NCI-H510A treated with DMSO at 0.1 percent for 48 hours (cell line): ENCODE data around the gene SEMA3E.

Experiments used
- DNase-seq: peaks from one replicate; lab custom pipeline; 2025; lab: John Stamatoyannopoulos, UW

Gene SEMA3E

DNA sequence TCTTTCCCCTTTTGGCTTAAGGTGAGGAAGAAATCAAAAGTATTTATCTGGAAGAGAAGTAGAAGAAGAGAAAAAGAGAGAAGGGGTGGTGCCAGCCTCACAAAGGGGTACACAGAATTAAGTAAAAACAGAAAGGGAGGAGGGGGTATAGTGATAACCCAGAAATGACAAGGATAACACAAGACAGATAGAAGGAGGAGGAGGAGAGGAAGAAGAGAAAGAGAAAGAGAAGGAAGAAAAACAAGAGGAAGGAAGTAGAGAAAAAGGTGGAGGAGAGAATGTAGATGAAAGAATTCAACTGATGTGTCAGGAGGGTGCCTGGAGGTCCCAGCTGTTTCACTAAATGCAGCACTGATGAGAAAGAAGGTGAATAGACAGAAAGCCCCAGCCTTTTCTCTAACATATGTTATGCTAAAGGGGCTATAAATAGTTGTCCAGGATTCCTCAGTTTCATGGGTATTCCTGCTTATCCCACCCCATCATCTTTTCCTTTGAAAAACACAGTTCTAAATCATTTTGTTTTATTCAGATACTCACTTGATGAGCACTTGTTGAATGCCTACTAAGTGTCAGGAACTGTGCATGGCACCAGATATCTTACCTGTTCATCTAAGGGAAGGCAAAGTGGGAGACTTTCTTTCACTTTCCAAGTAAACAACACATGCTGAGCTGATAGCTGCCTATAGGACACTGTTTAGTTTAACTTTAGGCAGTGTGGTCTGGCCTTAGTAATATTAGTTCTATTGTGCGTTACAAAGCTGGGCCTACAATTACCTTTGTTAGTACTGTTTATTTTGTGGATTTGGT is 8.0 kb downstream of the SEMA3E start:
- no peak for DNase-seq

DNA sequence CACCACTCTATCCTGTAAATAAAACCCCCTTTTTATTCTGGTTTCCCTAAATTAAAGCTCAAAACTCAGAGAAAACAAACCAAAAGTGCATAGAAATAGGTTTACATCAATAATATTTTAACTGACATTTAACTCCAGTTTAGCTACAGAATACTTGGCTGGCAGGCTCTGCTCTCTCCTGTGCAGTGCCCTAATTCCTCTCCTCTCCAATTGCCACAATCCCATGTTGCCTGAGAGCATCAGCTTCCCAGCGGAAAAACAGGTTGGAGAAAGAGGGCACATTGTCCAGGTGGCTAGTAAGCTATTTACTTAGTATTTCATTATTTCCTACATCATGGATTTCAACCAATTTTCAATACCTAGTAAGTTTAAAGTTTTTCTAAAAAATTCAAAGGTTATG is 8.7 kb downstream of the SEMA3E start:
- peak; percentile 11 for DNase-seq

DNA sequence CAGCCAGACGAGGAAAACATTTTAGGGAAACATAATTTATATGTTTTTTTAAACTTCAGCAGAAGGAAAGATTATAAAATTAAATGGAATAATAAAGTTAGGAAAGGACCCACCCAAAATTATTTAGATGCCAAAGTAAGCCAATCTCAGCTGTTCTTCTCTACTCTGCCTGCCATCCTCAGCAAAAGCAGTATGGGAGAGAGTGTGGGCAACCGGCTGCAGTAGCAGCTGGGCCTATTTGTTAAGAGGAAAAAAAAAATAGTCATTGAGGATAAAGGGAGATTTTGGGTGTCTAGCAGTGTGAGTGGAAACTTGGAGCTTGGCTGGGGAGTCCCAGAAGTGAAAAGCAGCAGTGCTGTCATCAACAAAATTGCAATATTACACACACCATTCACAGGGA is 15.4 kb downstream of the SEMA3E start:
- no peak for DNase-seq

DNA sequence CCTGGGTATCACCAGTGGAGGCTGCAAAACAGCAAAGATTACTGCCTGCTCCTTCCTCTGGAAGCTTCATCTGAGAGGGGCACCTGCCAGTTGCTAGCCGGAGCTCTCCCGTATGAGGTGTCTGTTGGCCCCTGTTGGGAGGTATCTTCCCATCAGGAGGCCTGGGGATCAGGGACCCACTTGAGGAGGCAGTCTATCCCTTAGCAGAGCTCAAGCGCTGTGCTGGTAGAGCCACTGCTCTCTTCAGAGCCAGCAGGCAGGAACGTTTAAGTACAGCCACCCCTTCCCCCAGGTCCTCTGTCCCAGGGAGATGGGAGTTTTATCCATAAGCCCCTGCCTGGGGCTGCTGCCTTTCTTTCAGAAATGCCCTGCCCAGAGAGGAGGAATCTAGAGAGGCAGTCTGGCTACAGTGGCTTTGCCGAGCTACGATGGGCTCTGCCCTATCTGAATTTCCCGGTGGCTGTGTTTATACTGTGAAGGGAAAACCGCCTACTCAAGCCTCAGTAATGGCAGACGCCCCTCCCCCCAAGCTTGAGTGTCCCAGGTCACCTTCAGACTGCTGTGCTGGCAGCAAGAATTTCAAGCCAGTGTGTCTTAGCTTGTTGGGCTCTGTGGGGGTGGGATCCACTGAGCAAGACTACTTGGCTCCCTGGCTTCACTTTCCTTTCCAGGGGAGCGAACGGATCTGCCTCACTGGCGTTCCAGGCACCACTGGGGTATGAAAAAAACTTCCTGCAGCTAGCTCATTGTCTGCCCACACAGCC is 19.6 kb downstream of the SEMA3E start:
- no peak for DNase-seq

DNA sequence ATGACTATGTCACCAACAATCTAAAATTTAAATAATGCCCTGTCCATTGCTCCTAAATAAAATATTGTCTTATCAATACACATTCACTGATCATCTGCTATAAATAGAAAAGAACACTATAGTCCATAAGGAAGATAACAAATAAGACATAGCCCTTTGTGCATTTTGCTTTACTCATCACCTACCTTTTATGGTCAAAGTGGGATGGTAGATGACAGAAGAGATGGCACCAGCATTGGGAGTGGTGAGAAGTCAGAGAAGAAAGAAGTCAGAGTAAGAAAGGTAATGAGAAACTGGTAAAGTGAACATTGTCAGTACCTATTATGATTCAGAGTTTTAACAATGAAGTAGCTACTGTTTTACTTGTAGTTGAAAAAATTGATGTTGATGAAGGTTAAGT is 31.1 kb downstream of the SEMA3E start:
- DNase-seq, result no peak

DNA sequence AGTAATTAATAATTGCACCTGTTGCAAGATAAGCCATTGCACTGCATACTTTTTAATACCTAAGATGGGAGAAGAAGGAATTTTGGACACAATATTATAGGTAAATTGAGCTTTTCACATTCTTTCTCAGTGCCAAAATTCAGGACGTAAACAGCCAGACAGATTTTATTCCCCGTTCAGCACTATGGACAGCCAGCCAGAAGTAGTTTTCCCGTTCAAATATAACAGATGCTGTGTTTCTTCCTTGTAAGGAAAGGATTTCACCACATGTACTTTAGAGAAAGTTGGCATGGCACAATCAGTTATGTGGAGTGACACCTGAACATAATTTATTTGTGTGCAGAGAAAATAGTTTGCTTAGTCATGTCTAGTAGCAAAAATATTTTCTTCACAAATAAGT is 34.8 kb downstream of the SEMA3E start:
- no peak for DNase-seq

DNA sequence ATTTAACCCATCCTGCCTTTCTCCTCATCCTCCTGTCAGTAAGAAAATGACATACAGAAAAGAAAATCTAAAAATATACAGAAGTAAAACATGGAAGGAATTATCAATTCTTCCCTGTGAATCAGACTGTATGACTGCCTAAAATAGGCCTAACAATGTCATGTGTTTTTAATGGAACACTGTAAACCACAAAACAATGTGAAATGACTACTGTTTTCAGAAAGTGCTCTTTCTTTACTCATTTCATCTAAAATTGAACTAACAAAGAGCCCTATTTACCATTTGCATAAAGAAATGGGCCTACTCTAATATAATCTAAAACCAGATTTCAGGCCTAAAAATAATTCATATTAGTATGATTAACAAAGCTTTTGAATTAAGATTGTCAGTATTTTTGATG is 35.7 kb downstream of the SEMA3E start:
- DNase-seq, result no peak

DNA sequence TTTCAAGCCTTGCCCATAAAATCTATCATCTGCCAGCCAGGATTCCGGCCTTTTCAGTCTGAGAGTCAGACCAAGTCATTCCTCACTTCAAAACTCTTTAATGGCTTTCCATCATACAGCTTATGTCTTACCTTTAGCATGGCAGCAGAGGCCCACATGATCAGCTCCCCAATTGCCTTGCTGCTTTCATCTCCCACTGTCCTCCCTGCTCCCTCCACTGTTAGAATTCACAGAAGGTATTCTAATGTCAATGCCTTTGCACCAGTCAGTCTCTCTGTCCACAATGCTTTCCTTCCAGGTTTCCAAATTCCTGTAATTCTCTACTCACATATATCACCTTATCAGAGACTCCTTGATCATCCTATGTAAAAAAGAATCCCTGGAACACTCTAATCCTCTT is 37.2 kb downstream of the SEMA3E start:
- DNase-seq, result no peak

DNA sequence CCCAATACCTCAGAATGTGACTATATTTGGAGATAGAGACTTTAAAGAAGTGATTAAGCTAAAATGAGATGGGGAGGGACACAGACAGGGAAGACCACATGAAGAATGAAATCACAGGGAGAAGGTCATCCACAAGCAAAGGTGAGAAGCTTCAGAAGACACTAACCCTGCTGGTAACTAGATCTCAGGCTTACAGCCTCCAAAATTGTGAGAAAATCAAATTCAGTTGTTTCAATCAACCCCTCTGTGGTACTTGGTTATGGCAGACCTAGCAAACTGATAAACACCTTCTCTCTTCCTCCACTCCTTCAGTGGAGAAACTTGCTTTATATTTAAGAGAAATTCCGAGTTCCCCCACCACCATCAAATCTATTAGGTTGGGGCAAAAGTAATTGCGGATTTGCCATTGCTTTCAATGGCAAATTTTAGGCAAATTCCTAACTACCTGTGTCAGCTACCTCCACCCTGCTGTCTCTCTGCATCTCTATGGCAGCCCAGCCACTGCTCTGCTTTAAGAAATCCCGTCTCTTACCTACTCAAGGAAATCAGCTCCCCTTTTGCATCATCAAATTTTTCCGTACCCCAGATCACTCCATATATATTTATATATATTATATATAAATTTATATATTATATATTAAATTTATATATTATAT is 38.2 kb downstream of the SEMA3E start:
- DNase-seq, result no peak

DNA sequence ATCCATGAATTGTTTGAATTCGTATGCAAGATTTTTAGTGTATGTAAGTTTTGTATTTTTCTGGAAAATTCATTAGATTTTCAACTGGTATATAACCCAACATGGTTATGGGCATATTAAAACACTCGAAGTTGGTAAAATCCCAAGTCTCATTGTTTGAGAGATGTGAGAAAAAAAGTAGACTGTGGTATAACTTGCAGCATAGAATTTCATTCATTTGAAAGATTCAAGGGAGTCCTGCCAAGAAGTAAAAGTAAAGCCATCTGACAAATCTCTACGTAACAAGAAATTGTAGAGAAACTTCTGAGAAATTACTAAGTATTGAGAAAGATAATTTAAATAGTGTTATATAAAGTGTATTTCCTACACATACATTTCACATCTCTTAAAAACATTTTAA is 40.2 kb downstream of the SEMA3E start:
- no peak for DNase-seq

DNA sequence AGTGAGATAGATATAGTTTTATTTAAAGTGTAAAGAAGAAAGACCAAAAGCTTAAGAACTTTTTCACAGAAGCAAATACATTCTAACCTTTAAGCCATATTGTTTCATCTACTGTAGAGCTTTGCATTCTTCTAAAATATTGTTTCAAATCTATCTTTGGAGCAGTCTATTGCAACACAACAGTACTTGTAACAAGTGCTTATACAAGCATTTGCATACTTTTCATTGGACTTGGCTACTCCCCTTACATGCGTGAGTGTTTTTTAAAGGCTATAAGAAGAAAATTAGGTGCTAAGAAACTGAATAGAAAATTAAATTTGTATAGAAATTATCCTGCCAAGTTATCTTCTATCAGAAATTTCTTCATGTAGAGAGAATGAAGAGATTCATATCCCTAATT is 45.3 kb downstream of the SEMA3E start:
- no peak for DNase-seq

DNA sequence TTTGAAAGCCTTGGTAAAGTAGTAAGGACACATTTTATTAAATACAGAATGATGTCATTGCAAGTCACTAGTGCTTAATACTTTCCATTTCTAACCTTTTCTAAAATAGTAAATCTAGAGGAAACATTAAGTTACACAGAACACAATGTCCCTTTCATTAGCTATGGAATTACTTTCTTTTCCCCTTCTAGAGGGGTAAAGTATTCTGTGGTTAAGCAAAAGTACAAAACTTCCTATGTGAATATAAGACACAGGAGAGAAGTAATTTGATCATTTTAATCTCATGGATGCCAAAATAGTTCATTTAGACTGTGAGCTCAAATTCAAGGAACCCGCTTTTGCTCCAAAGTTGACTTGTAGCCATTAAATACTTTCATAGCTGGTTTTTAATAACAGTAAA is 49.8 kb downstream of the SEMA3E start:
- DNase-seq, result no peak

DNA sequence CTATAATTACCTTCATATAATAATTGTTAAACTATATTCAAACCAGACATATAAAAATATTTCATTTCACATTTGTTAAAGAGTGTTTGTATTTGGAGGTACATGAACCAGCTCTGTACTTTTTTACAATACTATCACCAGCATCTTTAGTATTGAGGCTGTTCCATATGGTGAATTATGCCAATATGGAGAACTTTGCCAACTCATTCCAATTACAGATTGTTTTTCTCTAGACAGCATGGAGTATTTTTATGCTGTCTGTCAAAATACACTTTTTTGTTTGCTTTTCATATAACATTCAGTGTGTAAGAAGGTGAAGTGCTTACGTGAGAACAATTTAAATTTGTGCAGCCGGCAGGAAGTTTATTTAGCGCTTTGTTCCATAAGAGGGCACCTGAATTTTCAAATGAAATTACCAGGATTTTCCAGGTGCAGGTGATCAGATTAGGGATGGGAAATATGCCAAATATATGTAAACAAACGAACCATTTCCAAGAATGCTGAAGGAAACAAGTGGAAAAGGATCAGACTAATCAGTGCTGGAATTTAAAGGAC is 54.9 kb downstream of the SEMA3E start:
- peak; percentile 59 for DNase-seq

DNA sequence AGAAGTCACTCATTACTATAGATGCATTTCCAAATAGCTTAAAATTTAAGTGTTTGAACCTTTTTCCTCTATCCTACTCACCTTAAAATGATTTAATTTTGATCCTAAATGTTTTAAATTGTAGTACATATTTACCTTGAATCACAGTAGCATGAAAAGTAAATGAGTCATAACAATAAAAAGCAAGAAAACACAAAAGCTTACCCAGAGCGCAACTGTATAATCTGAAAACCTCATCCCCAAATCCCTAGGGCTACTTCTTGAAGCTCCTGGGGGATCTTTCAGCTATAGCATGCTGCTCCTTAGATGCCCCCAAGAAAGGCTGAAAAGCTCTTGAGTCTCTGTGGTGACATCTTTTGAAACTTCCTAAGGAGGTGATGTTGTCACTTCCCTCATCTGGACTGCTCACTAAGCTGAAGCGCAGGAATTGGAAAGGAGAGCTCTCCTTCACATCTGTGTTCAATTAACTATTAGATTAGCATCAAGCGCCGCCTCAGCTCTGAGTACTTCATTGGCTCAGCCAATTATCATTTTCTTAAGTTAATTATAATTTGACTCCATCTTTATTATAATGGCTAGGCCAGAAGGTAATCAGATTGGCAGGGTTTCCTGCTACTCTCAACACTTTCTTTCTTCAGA is 60.2 kb downstream of the SEMA3E start:
- DNase-seq, result no peak

DNA sequence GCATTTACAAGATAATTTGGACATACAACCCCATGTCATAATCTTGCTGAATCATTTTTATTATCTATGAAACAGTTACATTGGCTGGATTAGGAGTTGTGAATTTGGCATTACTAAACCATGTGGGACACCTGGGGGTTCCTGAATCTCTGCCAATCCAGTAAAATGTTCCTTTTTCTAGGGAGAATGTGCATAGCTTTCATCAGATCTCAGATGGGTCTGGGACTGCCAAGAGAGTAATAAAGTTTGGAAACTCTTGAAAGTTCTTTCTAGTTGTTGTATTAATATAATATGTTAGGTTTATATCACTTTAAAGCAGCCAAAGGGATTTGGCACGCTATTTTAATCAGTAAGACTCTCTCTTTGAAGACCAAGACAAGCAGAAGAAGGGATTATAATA is 62.7 kb downstream of the SEMA3E start:
- DNase-seq, result no peak

DNA sequence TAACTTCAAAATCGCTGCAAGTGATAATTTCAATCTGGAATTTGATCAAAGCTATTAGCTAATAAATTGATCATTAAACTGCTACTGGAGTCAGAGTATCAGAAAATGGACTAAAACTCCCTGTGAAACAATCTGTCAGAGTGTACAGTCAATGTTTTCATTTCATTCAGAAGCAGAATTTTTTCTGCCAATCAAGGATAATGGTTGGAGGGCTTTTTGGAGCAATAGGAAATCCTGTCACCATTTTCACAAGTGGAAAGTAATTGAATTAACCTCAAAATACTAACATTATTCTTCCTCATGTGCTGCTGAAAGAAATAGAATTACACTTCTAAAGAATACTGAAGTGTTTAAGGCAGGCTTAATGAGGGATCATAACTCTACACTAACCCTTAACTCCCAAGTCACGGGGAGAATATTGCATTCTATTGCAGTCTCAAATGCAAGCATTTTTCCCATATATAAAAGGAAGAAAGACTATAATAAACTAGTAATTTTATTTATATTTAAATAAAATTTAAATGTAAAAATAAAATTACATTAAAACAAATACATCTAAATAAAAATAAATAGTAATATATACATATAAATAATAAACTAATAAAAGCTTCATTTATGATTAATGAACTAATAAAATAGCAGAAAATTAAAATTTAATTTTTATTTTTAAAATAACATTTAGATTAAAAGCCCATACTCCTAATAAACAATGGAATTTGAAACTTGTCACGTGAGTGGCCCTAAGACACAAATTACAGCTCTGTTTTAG is 67.1 kb downstream of the SEMA3E start:
- no peak for DNase-seq

DNA sequence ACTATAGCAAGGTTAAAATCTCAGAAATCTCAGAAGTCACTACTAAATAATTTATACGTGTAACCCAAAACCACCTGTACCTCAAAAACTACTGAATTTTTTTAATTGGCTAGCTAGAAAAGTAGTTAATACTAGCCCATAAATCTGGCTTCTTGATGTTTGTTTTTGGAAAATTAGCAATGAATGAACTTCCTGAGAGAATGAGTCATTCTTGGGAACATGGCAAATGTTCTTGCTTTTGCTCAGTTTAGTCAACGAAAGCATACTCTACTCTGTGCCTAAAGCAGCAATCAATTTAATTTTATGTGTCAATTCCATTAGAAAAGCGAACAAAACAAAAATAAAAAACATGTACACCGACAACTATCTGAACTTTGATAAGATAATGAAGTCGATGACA is 69.2 kb downstream of the SEMA3E start:
- DNase-seq, result no peak

DNA sequence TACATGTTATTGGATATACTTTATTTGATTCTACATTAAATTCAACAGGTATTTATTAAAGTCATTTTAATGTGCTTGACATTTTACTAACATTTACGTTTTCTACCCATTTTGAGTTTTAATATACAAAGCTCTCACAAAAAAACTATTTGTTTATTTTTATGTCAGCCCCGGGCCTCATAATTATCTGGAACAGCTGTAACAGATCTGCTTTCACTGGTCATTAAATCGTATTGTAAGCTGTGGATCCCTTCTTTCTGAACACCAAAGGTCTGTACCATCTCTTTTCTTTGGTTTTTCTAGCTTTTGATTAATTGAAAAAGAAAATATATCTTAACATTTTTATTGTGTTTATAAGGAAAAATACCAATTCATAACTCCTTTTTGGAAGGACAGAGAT is 73.5 kb downstream of the SEMA3E start:
- no peak for DNase-seq

DNA sequence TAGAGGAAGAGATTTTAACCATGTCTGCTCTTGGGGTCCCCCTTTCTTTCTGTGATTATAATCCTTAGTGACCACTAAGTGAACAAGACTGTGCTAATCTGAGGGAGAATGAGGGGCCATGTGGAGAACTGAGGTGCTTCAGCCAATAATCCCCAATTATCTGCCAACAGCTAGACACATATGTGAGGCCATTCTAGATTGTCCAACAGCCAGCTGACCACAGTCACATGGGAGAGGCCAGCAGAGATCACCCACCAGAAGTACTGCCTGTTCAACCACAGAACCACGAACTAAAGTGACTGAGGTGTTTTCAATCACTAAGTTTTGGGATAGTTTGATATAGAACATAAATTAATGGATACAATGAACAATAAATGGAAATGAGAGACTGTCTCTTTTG is 74.3 kb downstream of the SEMA3E start:
- no peak for DNase-seq

DNA sequence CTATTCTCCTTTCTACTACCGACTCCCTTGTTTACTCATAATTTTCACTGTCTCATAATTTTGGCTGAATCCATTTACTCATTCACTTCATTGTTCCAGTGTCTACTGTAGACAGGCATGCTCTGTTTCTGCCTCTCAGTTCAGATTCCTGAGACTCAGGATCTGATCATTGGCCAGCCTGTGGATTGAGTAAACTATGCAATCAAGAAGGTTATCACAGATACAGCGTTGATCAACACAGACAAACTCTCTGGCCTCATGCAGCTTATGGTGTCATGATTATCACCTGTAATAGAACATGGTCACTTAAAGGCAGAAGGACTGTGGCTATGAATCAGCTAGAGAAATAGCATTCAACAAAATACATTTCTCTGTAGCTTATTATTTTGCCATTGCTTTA is 86.0 kb downstream of the SEMA3E start:
- DNase-seq, result no peak

DNA sequence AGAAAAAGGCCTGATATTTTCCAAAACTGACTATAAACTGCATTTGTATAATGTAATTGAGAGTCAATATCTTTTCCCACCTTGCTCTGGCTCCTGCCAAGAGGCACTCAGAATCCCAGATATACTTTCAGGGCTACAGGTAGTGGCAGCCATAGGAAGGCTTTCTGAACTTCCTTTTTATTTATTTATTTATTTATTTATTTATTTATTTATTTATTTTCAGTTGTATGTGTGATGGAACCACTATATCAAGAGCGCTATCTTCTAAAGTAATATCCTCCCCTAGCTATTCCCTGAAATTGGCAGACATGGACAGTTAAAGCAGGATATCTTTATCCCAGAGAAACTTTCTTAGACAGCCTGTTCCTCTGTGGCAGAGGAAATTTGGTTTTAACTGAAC is 86.7 kb downstream of the SEMA3E start:
- no peak for DNase-seq

DNA sequence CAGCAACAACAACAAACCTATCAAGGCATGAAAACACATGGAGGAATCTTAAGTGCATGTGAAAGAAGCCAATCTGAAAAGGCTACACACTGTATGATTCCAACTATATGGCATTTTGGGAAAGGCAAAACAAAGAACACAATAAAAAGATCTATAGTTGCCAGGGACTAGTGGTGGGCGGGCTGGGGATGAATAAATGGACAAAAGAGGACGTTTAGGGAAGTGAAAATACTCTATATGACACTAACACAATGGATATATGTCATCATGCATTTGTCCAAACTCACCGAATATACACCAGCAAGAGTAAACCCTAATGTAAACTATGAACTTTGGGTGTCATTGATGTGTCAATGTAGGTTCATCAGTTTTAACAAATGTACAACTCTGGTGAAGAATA is 89.1 kb downstream of the SEMA3E start:
- DNase-seq, result no peak
